Ovary (tissue), 3 donors: ENCODE measurements around the gene ACE.

Experiments used
- POLR2A ChIP-seq: fragments of 450-650 bp; IDR thresholded peaks from one replicate; pipeline ENCODE4 v1.6.1; 2017; ENCODE audit warnings: antibody characterized with exemption, mild to moderate bottlenecking, moderate library complexity
- TF ChIP-seq, protein P1 (sequence below), 3 donors: fragments of 450-650 bp in 2 of 3; fragments of 200-600 bp in 1 of 3; IDR thresholded peaks; one replicate each; pipeline versions ENCODE4 v1.5.1 to v1.8.0; 2016 to 2022; ENCODE audit warnings: antibody characterized with exemption in 3 of 3, mild to moderate bottlenecking in 1 of 3
- donor health status: DM: no; HTN: no; CAD: no.

DNA sequence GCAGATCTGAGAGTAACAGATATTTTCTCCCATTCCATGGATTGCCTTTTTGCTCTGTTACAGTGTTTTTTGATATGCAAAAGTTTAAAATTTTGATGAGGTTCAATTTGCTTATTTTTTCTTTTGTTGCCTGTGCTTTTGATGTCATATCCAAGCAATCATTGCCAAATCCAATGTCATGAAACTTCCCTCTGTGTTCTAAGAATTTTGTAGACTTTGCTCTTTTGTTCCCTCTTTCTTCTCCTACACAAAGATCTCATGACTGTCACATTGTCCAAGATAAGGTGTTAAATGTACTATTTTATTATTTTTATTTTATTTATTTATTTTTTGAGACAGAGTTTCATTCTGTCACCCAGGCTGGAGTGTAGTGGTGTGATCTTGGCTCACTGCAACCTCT lies 27.4 kb downstream of the ACE start:
- TF ChIP-seq POLR2A: no peak
- TF ChIP-seq, protein P1, sequence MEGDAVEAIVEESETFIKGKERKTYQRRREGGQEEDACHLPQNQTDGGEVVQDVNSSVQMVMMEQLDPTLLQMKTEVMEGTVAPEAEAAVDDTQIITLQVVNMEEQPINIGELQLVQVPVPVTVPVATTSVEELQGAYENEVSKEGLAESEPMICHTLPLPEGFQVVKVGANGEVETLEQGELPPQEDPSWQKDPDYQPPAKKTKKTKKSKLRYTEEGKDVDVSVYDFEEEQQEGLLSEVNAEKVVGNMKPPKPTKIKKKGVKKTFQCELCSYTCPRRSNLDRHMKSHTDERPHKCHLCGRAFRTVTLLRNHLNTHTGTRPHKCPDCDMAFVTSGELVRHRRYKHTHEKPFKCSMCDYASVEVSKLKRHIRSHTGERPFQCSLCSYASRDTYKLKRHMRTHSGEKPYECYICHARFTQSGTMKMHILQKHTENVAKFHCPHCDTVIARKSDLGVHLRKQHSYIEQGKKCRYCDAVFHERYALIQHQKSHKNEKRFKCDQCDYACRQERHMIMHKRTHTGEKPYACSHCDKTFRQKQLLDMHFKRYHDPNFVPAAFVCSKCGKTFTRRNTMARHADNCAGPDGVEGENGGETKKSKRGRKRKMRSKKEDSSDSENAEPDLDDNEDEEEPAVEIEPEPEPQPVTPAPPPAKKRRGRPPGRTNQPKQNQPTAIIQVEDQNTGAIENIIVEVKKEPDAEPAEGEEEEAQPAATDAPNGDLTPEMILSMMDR (IDR thresholded peaks at IDR 0.05): no peak
